ENCODE data around the gene BUB1B. TPM values are rescaled to one million over a fixed set of nuclear protein-coding genes. Genes with fewer than 3 reads are reported as not detected.

Gene BUB1B
- total RNA-seq, 1 donor from 2014 or later = 0.79 TPM

- DNase-seq (ENCODE audit: low read depth) (peak; percentile 82), FAIRE-seq (peak; percentile 47)
- Histone ChIP-seq H3K36me3 (ENCODE audit: control insufficient read depth, insufficient read depth, low read length) (peaks cover 10% of the 10 kb centered on the region), H3K4me3 (ENCODE audit: low read depth, low read length) (no peak overlapping the region), H3K27me3 (ENCODE audit: control insufficient read depth, insufficient read depth, low read length) (no peaks in the 10 kb centered on the region)
- TF ChIP-seq CTCF (IDR thresholded peaks at IDR 0.05; ENCODE audit: insufficient read depth, low read length, severe bottlenecking) = no peak
These were observed 82.4 kb downstream of the BUB1B start for GRCh38 chr15:40243126-40243810.

- H3K4me3 ChIP-seq (ENCODE audit: low read depth, low read length) = no peak overlapping the region
- FAIRE-seq (peak; percentile 60), DNase-seq (ENCODE audit: low read depth) (peak; percentile 85)
- no peak for TF ChIP-seq CTCF (IDR thresholded peaks at IDR 0.05; ENCODE audit: insufficient read depth, low read length, severe bottlenecking)
- H3K36me3 ChIP-seq (ENCODE audit: control insufficient read depth, insufficient read depth, low read length) = peaks cover 10% of the 10 kb centered on the region
- no peaks in the 10 kb centered on the region for H3K27me3 ChIP-seq (ENCODE audit: control insufficient read depth, insufficient read depth, low read length)
These were observed 84.2 kb downstream of the BUB1B start for GRCh38 chr15:40244961-40245523.

- H3K27me3 ChIP-seq (ENCODE audit: control insufficient read depth, insufficient read depth, low read length) = no peaks in the 10 kb centered on the region
- H3K4me3 ChIP-seq (ENCODE audit: low read depth, low read length) = no peak overlapping the region
- H3K36me3 ChIP-seq (ENCODE audit: control insufficient read depth, insufficient read depth, low read length) = peaks cover 10% of the 10 kb centered on the region
- FAIRE-seq = no peak
- no peak for DNase-seq (ENCODE audit: low read depth)
- TF ChIP-seq CTCF (IDR thresholded peaks at IDR 0.05; ENCODE audit: insufficient read depth, low read length, severe bottlenecking) = no peak
These were observed 85.0 kb downstream of the BUB1B start for GRCh38 chr15:40245666-40246450.

- FAIRE-seq = no peak
- Histone ChIP-seq H3K4me3 (ENCODE audit: low read depth, low read length) (no peak overlapping the region), H3K27me3 (ENCODE audit: control insufficient read depth, insufficient read depth, low read length) (no peaks in the 10 kb centered on the region), H3K36me3 (ENCODE audit: control insufficient read depth, insufficient read depth, low read length) (peaks cover 10% of the 10 kb centered on the region)
- TF ChIP-seq CTCF (IDR thresholded peaks at IDR 0.05; ENCODE audit: insufficient read depth, low read length, severe bottlenecking) = no peak
- DNase-seq (ENCODE audit: low read depth) = peak; percentile 63
These were observed 85.8 kb downstream of the BUB1B start for GRCh38 chr15:40246496-40247280.

GRCh38 chr15:40247406-40247971 lies 86.6 kb downstream of the BUB1B start:
- Histone ChIP-seq H3K27me3 (ENCODE audit: control insufficient read depth, insufficient read depth, low read length) (no peaks in the 10 kb centered on the region), H3K4me3 (ENCODE audit: low read depth, low read length) (no peak overlapping the region), H3K36me3 (ENCODE audit: control insufficient read depth, insufficient read depth, low read length) (peaks cover 7% of the 10 kb centered on the region)
- FAIRE-seq = no peak
- no peak for DNase-seq (ENCODE audit: low read depth)
- TF ChIP-seq CTCF (IDR thresholded peaks at IDR 0.05; ENCODE audit: insufficient read depth, low read length, severe bottlenecking) = no peak

All from bronchial epithelial cell (primary cell).